Head of caudate nucleus (tissue), 42 donors: ENCODE data around the gene FAM163A.

Experiments
- DNase-seq, 42 donors: peaks; one replicate each; pipeline versions ENCODE4 v3.0.0 to v3.0.0-alpha.2; 2020 to 2021; ENCODE audit warnings: mixed read lengths in 7 of 42
- intact Hi-C: fragments of 100-400 bp; cut with DNase I; formaldehyde crosslinking; loops from one replicate; pipeline ENCODE4 v1.15.0; 2022

Gene FAM163A

GRCh38 chr1:179745743-179746142, 2.7 kb downstream of the FAM163A start:
- no peak for DNase-seq
- intact Hi-C loops: no loop called here

- intact Hi-C loops: no loop called here
- no peak for DNase-seq
Measured at GRCh38 chr1:179747611-179748010, 4.5 kb downstream of the FAM163A start.

GRCh38 chr1:179748772-179749171, 5.7 kb downstream of the FAM163A start:
- intact Hi-C loops: no loop called here
- DNase-seq: no peak

GRCh38 chr1:179750630-179751029, 7.5 kb downstream of the FAM163A start:
- DNase-seq: no peak
- intact Hi-C loops: no loop called here

- intact Hi-C loops: no loop called here
- no peak for DNase-seq
Measured at GRCh38 chr1:179753061-179753460, 10.0 kb downstream of the FAM163A start.

GRCh38 chr1:179754041-179754624, 11.0 kb downstream of the FAM163A start:
- no peak for DNase-seq
- intact Hi-C loops: no loop called here

- intact Hi-C loops: no loop called here
- peak in 21 of 42 donors; percentile 4 to 71 (median 31) for DNase-seq
Measured at GRCh38 chr1:179757933-179758332, 14.8 kb downstream of the FAM163A start.

- intact Hi-C loops: no loop called here
- DNase-seq: no peak
Measured at GRCh38 chr1:179760521-179760920, 17.4 kb downstream of the FAM163A start.

GRCh38 chr1:179761296-179761695, 18.2 kb downstream of the FAM163A start:
- no peak for DNase-seq
- intact Hi-C loops: no loop called here

GRCh38 chr1:179761846-179762640, 19.0 kb downstream of the FAM163A start:
- no peak for DNase-seq
- intact Hi-C loops: no loop called here

GRCh38 chr1:179767177-179767581, 24.1 kb downstream of the FAM163A start:
- intact Hi-C loops: no loop called here
- DNase-seq: peak in 7 of 42 donors; percentile 17 to 53 (median 29)

- DNase-seq: no peak
- intact Hi-C loops: no loop called here
Measured at GRCh38 chr1:179767996-179768395, 24.9 kb downstream of the FAM163A start.

GRCh38 chr1:179770887-179771502, 27.9 kb downstream of the FAM163A start:
- intact Hi-C loops: no loop called here
- DNase-seq: peak in 1 of 42 donors; percentile 20

GRCh38 chr1:179773264-179773663, 30.2 kb downstream of the FAM163A start:
- intact Hi-C loops: no loop called here
- DNase-seq: no peak

- no peak for DNase-seq
- intact Hi-C loops: no loop called here
Measured at GRCh38 chr1:179774000-179774399, 30.9 kb downstream of the FAM163A start.

- intact Hi-C loops: no loop called here
- DNase-seq: peak in 4 of 42 donors; percentile 11 to 47 (median 23)
Measured at GRCh38 chr1:179774566-179774965, 31.5 kb downstream of the FAM163A start.

- DNase-seq: no peak
- intact Hi-C loops: no loop called here
Measured at GRCh38 chr1:179775009-179775408, 31.9 kb downstream of the FAM163A start.

GRCh38 chr1:179776831-179777230, 33.7 kb downstream of the FAM163A start:
- no peak for DNase-seq
- intact Hi-C loops: no loop called here

GRCh38 chr1:179777731-179778130, 34.6 kb downstream of the FAM163A start:
- intact Hi-C loops: no loop called here
- no peak for DNase-seq

GRCh38 chr1:179779645-179780272, 36.7 kb downstream of the FAM163A start:
- no peak for DNase-seq
- intact Hi-C loops: no loop called here
